Measurements from ENCODE around the gene PCNX1. TPM values are rescaled to one million over a fixed set of nuclear protein-coding genes. Genes with fewer than 3 reads are reported as not detected.

The PCNX1 gene
- total RNA-seq, 1 donor from 2014 or later: 56.0 TPM

GRCh38 chr14:70909733-70910614 lies 2.7 kb downstream of the PCNX1 start:
- DNase-seq: no peak
- H3K9me3 Mint-ChIP-seq: peaks cover 3% of the 10 kb centered on the region
- intact Hi-C loops (cut with micrococcal nuclease): loop anchor here (2.0 to 5.0 kb wide), 3 partner anchors 25 to 253 kb away; no protein-coding TSS in a partner anchor
- H3K36me3 Mint-ChIP-seq (ENCODE audit: low read depth): peaks cover 21% of the 10 kb centered on the region
- H3K4me3 Mint-ChIP-seq: peak overlapping the region; percentile 94
- peaks cover 47% of the 10 kb centered on the region for H3K4me1 Mint-ChIP-seq
- peak overlapping the region; percentile 78 for H3K27ac Mint-ChIP-seq
- H3K27me3 Mint-ChIP-seq: no peaks in the 10 kb centered on the region

GRCh38 chr14:70915415-70915814 lies 8.2 kb downstream of the PCNX1 start:
- Mint-ChIP-seq H3K4me3 (no peak overlapping the region), H3K9me3 (no peaks in the 10 kb centered on the region), H3K36me3 (ENCODE audit: low read depth) (peaks cover 24% of the 10 kb centered on the region), H3K27ac (no peak overlapping the region), H3K27me3 (no peaks in the 10 kb centered on the region), H3K4me1 (peaks cover 60% of the 10 kb centered on the region)
- DNase-seq: no peak
- intact Hi-C loops (cut with micrococcal nuclease): no loop called here

DNA sequence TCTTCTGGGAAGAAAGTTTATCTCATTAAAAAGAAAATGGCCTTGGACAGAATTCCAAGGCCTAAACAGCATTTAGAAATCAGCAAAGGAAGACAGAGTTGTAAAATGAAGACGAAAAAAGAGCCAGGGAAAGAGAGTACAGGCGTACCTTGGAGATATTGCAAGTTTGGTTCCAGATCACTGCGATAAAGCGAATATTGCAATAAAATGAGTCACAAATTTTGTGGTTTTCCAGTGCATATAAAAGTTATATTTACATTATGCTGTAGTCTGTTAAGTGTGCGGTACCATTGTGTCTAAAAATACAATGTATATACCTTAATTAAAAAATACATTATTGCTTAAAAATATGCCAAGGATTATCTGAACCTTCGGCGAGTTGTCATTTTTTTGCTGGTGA lies 9.0 kb downstream of the PCNX1 start:
- no peak for DNase-seq
- Mint-ChIP-seq H3K4me3 (no peak overlapping the region), H3K27me3 (no peaks in the 10 kb centered on the region), H3K9me3 (no peaks in the 10 kb centered on the region), H3K36me3 (ENCODE audit: low read depth) (peaks cover 22% of the 10 kb centered on the region), H3K27ac (no peak overlapping the region), H3K4me1 (peaks cover 60% of the 10 kb centered on the region)
- intact Hi-C loops (cut with micrococcal nuclease): no loop called here

DNA sequence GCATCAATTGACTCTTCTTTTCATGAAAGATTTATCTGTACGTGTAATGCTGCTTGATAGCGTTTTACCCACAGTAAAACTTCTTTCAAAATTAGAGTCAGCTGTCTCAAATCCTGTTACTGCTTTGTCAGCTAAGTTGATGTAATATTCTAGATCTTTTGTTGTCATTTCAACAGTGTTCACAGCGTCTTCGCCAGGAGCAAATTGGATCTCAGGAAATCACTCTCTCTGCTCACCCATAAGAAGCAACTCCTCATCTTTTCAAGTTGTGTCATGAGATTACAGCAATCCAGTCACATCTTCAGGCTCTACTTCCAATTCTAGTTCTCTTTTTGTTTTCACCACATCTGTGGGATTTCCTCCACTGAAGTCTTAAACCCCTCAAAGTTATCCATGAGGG lies 9.5 kb downstream of the PCNX1 start:
- Mint-ChIP-seq H3K36me3 (ENCODE audit: low read depth) (peaks cover 21% of the 10 kb centered on the region), H3K4me1 (peaks cover 60% of the 10 kb centered on the region), H3K9me3 (no peaks in the 10 kb centered on the region), H3K27ac (peak overlapping the region; percentile 19), H3K27me3 (no peaks in the 10 kb centered on the region), H3K4me3 (no peak overlapping the region)
- intact Hi-C loops (cut with micrococcal nuclease): loop anchor here (1.0 kb wide), 1 partner anchor 8 kb away; no protein-coding TSS in a partner anchor
- no peak for DNase-seq

- intact Hi-C loops (cut with micrococcal nuclease): loop anchor here (1.0 kb wide), 1 partner anchor 9 kb away; no protein-coding TSS in a partner anchor
- Mint-ChIP-seq H3K27me3 (no peaks in the 10 kb centered on the region), H3K4me3 (no peak overlapping the region), H3K9me3 (no peaks in the 10 kb centered on the region), H3K36me3 (ENCODE audit: low read depth) (peaks cover 21% of the 10 kb centered on the region), H3K27ac (no peak overlapping the region), H3K4me1 (peaks cover 59% of the 10 kb centered on the region)
- DNase-seq: peak; percentile 55
These were observed 10.4 kb downstream of the PCNX1 start for GRCh38 chr14:70917633-70918032.

GRCh38 chr14:70919774-70920173 lies 12.5 kb downstream of the PCNX1 start:
- H3K9me3 Mint-ChIP-seq: no peaks in the 10 kb centered on the region
- peaks cover 18% of the 10 kb centered on the region for H3K36me3 Mint-ChIP-seq (ENCODE audit: low read depth)
- peak overlapping the region; percentile 22 for H3K27ac Mint-ChIP-seq
- peak overlapping the region; percentile 50 for H3K4me3 Mint-ChIP-seq
- peaks cover 62% of the 10 kb centered on the region for H3K4me1 Mint-ChIP-seq
- DNase-seq: no peak
- intact Hi-C loops (cut with micrococcal nuclease): loop anchor here (5.0 kb wide), 1 partner anchor 32 kb away; no protein-coding TSS in a partner anchor
- H3K27me3 Mint-ChIP-seq: no peaks in the 10 kb centered on the region

GRCh38 chr14:70920608-70921007 lies 13.3 kb downstream of the PCNX1 start:
- Mint-ChIP-seq H3K9me3 (no peaks in the 10 kb centered on the region), H3K36me3 (ENCODE audit: low read depth) (peaks cover 18% of the 10 kb centered on the region), H3K27ac (peak overlapping the region; percentile 51), H3K4me3 (peak overlapping the region; percentile 38), H3K4me1 (peaks cover 62% of the 10 kb centered on the region), H3K27me3 (no peaks in the 10 kb centered on the region)
- intact Hi-C loops (cut with micrococcal nuclease): loop anchor here (5.0 kb wide), 1 partner anchor 33 kb away; no protein-coding TSS in a partner anchor
- no peak for DNase-seq

DNA sequence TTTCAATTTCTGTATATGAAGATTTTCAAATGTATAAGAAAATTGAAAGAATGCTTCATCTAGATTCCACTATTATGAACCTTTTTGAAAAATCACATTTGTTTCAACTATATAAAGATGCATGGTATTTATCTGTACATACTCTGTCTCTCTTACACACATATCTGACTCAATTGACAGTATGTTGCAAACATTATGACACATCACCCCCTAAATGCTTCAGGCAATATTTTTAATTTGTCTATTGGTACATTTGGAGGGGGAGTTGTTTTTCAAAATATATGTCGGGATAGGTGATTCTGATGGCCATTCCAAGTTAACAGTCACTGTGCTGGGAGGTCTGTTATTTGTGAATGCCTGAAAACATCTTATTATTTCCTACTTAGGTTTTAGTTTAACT lies 14.4 kb downstream of the PCNX1 start:
- no peak overlapping the region for H3K27ac Mint-ChIP-seq
- H3K36me3 Mint-ChIP-seq (ENCODE audit: low read depth): peaks cover 13% of the 10 kb centered on the region
- H3K4me3 Mint-ChIP-seq: no peak overlapping the region
- intact Hi-C loops (cut with micrococcal nuclease): loop anchor here (5.0 kb wide), 1 partner anchor 34 kb away; no protein-coding TSS in a partner anchor
- peaks cover 61% of the 10 kb centered on the region for H3K4me1 Mint-ChIP-seq
- no peaks in the 10 kb centered on the region for H3K9me3 Mint-ChIP-seq
- H3K27me3 Mint-ChIP-seq: no peaks in the 10 kb centered on the region
- no peak for DNase-seq

DNA sequence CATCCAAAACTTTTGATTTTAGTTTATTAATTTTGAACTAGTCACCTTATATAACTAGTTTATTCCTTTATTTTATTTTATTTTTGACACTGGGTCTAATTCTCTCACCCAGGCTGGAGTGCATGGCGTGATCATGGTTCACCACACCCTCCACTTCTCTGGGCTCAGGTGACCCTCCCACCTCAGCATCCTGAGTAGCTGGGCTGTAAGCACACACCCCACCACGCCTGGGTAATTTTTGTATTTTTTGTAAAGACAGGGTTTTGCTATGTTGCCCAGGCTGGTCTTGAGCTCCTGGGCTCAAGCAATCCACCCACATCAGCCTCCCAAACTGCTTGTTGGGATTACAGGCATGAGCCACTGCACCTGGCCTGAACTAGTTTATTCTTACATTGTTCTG lies 17.3 kb downstream of the PCNX1 start:
- DNase-seq: peak; percentile 51
- Mint-ChIP-seq H3K27ac (no peak overlapping the region), H3K9me3 (no peaks in the 10 kb centered on the region), H3K27me3 (no peaks in the 10 kb centered on the region), H3K4me1 (peaks cover 40% of the 10 kb centered on the region), H3K4me3 (no peak overlapping the region), H3K36me3 (ENCODE audit: low read depth) (peaks cover 5% of the 10 kb centered on the region)
- intact Hi-C loops (cut with micrococcal nuclease): loop anchor here (5.0 kb wide), 1 partner anchor 37 kb away; no protein-coding TSS in a partner anchor

- Mint-ChIP-seq H3K36me3 (ENCODE audit: low read depth) (peaks cover 8% of the 10 kb centered on the region), H3K27me3 (no peaks in the 10 kb centered on the region), H3K27ac (no peak overlapping the region), H3K4me1 (peaks cover 26% of the 10 kb centered on the region), H3K9me3 (no peaks in the 10 kb centered on the region), H3K4me3 (no peak overlapping the region)
- intact Hi-C loops (cut with micrococcal nuclease): no loop called here
- peak; percentile 50 for DNase-seq
These were observed 19.1 kb downstream of the PCNX1 start for GRCh38 chr14:70926235-70926830.

- Mint-ChIP-seq H3K4me1 (peaks cover 33% of the 10 kb centered on the region), H3K9me3 (no peaks in the 10 kb centered on the region), H3K27me3 (no peaks in the 10 kb centered on the region), H3K27ac (no peak overlapping the region), H3K36me3 (ENCODE audit: low read depth) (peaks cover 4% of the 10 kb centered on the region), H3K4me3 (no peak overlapping the region)
- no peak for DNase-seq
- intact Hi-C loops (cut with micrococcal nuclease): no loop called here
These were observed 23.7 kb downstream of the PCNX1 start for GRCh38 chr14:70931008-70931407.

DNA sequence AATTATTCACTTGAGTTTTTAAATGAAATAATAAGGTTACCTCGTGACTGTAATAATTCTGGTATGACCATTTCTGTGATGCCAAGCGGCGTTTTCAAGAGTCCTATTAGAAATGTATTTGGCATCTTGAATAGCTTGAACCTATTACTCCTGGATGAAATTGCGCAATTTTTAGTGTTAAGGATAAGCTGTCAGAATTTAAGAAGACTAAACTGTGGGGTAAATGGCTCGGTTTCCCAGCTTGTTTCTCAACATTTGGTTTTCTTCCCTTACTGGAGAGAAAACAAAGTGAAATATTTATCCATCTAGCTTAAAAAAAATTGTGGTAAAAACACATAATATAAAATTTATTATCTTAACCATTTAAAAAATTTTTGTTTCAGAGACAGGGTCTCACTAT lies 26.8 kb downstream of the PCNX1 start:
- DNase-seq: no peak
- peaks cover 10% of the 10 kb centered on the region for H3K9me3 Mint-ChIP-seq
- intact Hi-C loops (cut with micrococcal nuclease): loop anchor here (2.0 kb wide), 2 partner anchors 25 to 49 kb away; no protein-coding TSS in a partner anchor
- peaks cover 45% of the 10 kb centered on the region for H3K4me1 Mint-ChIP-seq
- no peaks in the 10 kb centered on the region for H3K27me3 Mint-ChIP-seq
- peaks cover 23% of the 10 kb centered on the region for H3K36me3 Mint-ChIP-seq (ENCODE audit: low read depth)
- H3K27ac Mint-ChIP-seq: peak overlapping the region; percentile 73
- H3K4me3 Mint-ChIP-seq: peak overlapping the region; percentile 61

DNA sequence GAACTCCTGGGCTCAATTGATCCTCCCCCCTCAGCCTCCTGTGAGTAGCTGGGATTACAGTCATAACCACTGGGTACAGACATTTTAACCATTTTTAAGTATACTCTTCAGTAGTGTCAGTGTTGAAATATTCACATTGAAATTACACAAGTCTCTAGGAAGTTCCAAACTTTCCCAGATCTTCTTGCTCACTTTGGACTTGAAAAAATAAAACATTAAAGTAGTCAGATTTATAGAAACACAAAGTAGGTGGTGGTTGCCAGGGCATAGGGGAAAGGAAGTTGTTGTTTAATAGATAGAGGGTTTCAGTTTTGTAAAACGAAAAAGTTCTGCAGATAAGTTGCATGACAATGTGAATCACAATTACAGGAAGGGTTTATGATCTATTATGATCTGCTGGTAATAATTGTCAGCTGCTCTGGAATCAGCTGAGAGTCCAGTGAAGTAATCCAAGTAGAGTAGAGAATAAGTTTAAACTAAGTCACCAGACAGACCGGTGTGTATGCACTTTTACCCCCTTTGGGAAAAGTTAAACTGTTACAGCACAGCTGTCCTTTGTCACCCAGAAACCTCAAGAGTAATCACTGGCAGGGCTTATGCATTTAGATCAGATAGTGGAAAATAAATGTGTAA lies 27.4 kb downstream of the PCNX1 start:
- no peaks in the 10 kb centered on the region for H3K27me3 Mint-ChIP-seq
- intact Hi-C loops (cut with micrococcal nuclease): loop anchor here (2.0 kb wide), 2 partner anchors 26 to 50 kb away; no protein-coding TSS in a partner anchor
- peaks cover 15% of the 10 kb centered on the region for H3K9me3 Mint-ChIP-seq
- H3K36me3 Mint-ChIP-seq (ENCODE audit: low read depth): peaks cover 29% of the 10 kb centered on the region
- H3K27ac Mint-ChIP-seq: peak overlapping the region; percentile 73
- H3K4me3 Mint-ChIP-seq: peak overlapping the region; percentile 61
- DNase-seq: no peak
- peaks cover 50% of the 10 kb centered on the region for H3K4me1 Mint-ChIP-seq

Data from activated CD4-positive, alpha-beta T cell treated with anti-CD3 and anti-CD28 coated beads, Interleukin-2, amount 10 ng/mL, durations not matched to agents 24 days and 14 days (primary cell).